ENCODE data around the gene RASL11B. TPM values are rescaled to one million over a fixed set of nuclear protein-coding genes. Genes with fewer than 3 reads are reported as not detected.
"Not testable (repeated sequence)": the region's sequence is repeated elsewhere in the genome, so short reads cannot be mapped to it uniquely, and the experiment has no call there.

Gene RASL11B
- total RNA-seq, 1 experiment from 2014 or later = 30.0 TPM

DNA sequence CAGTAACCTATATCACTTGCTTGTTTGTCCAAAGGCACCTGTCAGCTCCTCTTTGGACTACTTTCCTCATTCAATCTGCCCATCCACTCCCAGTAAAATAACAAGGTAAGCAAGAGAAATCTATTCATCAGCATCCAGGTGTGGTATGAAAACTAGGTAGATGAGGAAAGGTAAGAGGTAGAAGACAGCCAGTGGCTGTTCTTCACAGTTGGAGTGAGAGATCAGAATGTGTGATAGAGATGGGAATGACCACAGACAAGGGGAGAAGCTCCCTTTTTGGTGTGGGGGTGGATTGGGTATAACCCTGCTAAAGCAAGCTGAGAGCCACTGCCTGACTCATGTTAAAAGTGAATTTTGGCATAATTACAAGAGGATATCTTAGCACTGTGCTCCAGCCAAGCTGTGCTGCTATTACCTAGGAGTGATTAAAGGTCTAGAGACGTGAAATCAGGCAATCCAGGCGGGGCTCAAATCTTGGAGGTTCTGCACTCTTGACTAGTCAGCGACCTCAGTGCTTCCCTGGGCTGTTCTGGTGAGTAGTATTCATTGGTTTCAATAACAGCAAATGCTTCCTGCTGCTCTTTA is 28.1 kb upstream of the RASL11B start:
- Histone ChIP-seq H4K5ac (ENCODE audit: insufficient read length, low read depth, low read length) (no peak overlapping the region), H2AFZ (ENCODE audit: low read length) (no peak overlapping the region), H2BK15ac (ENCODE audit: low read depth, low read length) (no peak overlapping the region), H4K8ac (replicated peaks; ENCODE audit: insufficient read length, low read depth, low read length) (no peak overlapping the region), H2BK12ac (ENCODE audit: insufficient read length, low read depth, low read length) (no peak overlapping the region), H3K9me3 (ENCODE audit: control insufficient read depth, low read depth, low read length) (no peaks in the 10 kb centered on the region), H3K4me1 (ENCODE audit: insufficient read depth, low read length) (peaks cover 7% of the 10 kb centered on the region; the same call in 1 of the 2 replicates), H2BK20ac (ENCODE audit: low read depth, low read length, poor library complexity, severe bottlenecking) (no peak overlapping the region), H3T11ph (ENCODE audit: low read length) (no peak overlapping the region), H3K23ac (ENCODE audit: insufficient read length, low read depth, low read length) (no peak overlapping the region), H3K18ac (ENCODE audit: insufficient read length, low read depth, low read length) (no peak overlapping the region), H4K91ac (ENCODE audit: insufficient read length, low read depth, low read length) (peak overlapping the region; percentile 65), H3K56ac (ENCODE audit: insufficient read length, low read depth, low read length) (no peak overlapping the region), H3K4me2 (ENCODE audit: insufficient read depth, insufficient read length, low read length) (no peak overlapping the region), H3K79me2 (ENCODE audit: insufficient read depth, low read length) (no peaks in the 10 kb centered on the region), H2BK5ac (ENCODE audit: insufficient read length, low read length) (peak overlapping the region; percentile 0), H3K4ac (ENCODE audit: low read depth, low read length) (no peak overlapping the region), H3K9ac (ENCODE audit: extremely low read depth, insufficient read length, low read length) (no peak overlapping the region), H3K79me1 (ENCODE audit: insufficient read depth, low read depth, low read length, poor library complexity, severe bottlenecking) (no peaks in the 10 kb centered on the region), H4K20me1 (ENCODE audit: control insufficient read depth, insufficient read depth, insufficient read length) (no peaks in the 10 kb centered on the region), H3K27me3 (ENCODE audit: insufficient read depth, low read length) (no peaks in the 10 kb centered on the region), H3K23me2 (ENCODE audit: insufficient read length, low read depth, low read length, poor library complexity, severe bottlenecking) (no peaks in the 10 kb centered on the region), H3K27ac (ENCODE audit: insufficient read length, low read depth, low read length) (peak overlapping the region; percentile 46), H2BK120ac (ENCODE audit: low read depth, low read length, poor library complexity, severe bottlenecking) (no peak overlapping the region), H2AK5ac (ENCODE audit: insufficient read length, low read length) (peak overlapping the region; percentile 0), H3K14ac (ENCODE audit: insufficient read depth, low read length) (no peak overlapping the region)
- no CpG with 5 or more reads among the region's 3 CpGs for WGBS (ENCODE audit: extremely low coverage, insufficient read length, low lambda C conversion rate)
- DNase-seq = no peak
- TF ChIP-seq, protein P1, sequence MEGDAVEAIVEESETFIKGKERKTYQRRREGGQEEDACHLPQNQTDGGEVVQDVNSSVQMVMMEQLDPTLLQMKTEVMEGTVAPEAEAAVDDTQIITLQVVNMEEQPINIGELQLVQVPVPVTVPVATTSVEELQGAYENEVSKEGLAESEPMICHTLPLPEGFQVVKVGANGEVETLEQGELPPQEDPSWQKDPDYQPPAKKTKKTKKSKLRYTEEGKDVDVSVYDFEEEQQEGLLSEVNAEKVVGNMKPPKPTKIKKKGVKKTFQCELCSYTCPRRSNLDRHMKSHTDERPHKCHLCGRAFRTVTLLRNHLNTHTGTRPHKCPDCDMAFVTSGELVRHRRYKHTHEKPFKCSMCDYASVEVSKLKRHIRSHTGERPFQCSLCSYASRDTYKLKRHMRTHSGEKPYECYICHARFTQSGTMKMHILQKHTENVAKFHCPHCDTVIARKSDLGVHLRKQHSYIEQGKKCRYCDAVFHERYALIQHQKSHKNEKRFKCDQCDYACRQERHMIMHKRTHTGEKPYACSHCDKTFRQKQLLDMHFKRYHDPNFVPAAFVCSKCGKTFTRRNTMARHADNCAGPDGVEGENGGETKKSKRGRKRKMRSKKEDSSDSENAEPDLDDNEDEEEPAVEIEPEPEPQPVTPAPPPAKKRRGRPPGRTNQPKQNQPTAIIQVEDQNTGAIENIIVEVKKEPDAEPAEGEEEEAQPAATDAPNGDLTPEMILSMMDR (conservative IDR thresholded peaks at IDR 0.05) = no peak
- Mint-ChIP-seq H3K36me3 (ENCODE audit: insufficient read depth in 1 of 3, low read depth in 3 of 3) (peaks cover 0 to 9% (median 5%) of the 10 kb centered on the region in 3 experiments; a peak in 4 of 7 replicates), H3K4me3 (no peak overlapping the region), H3K27ac (peak overlapping the region; percentile 5 to 94 (median 59)), H3K4me1 (peaks cover 45 to 55% of the 10 kb centered on the region in 2 experiments), H3K9me3 (no peaks in the 10 kb centered on the region), H3K27me3 (ENCODE audit: low read depth) (no peaks in the 10 kb centered on the region)

DNA sequence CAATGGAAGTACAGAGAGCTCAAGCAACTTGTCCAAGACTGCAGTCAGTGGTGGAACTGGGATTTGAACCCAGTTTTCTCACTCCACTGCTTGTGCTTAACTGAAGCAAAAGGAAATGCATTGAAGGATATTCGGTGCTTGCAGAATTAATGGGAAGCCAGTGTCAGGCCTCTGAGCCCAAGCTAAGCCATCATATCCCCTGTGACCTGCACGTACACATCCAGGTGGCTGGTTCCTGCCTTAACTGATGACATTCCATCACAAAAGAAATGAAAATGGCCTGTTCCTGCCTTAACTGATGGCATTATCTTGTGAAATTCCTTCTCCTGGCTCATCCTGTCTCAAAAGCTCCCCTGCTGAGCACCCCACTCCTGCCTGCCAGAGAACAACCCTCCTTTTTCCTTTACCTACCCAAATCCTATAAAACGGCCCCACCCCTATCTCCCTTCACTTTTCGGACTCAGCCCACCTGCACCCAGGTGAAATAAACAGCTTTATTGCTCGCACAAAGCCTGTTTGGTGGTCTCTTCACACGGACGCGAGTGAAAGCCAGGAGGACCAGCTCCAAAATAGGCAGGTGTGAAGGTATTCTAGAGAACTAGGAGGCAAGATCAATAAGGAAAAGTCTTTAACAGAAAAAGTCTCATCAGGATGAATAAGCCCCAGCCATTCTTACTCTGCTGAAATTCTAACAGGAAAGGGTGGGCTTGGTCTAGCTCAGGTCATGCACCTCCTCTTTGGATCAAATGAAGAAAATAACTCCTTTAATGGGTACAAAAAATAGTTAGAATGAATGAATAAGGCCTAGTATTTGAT is 27.3 kb upstream of the RASL11B start:
- H2BK15ac ChIP-seq (ENCODE audit: low read depth, low read length); H4K20me1 ChIP-seq (ENCODE audit: control insufficient read depth, insufficient read depth, insufficient read length); H3K36me3 Mint-ChIP-seq (ENCODE audit: insufficient read depth in 1 of 3, low read depth in 3 of 3); H3T11ph ChIP-seq (ENCODE audit: low read length); H3K23ac ChIP-seq (ENCODE audit: insufficient read length, low read depth, low read length); H4K91ac ChIP-seq (ENCODE audit: insufficient read length, low read depth, low read length); H3K9me3 Mint-ChIP-seq; H3K4me1 ChIP-seq (ENCODE audit: insufficient read depth, low read length); H3K79me1 ChIP-seq (ENCODE audit: insufficient read depth, low read depth, low read length, poor library complexity, severe bottlenecking); H3K4ac ChIP-seq (ENCODE audit: low read depth, low read length); H2AFZ ChIP-seq (ENCODE audit: low read length); H2BK120ac ChIP-seq (ENCODE audit: low read depth, low read length, poor library complexity, severe bottlenecking); H3K9me3 ChIP-seq (ENCODE audit: control insufficient read depth, low read depth, low read length); H3K23me2 ChIP-seq (ENCODE audit: insufficient read length, low read depth, low read length, poor library complexity, severe bottlenecking); H3K14ac ChIP-seq (ENCODE audit: insufficient read depth, low read length); H2BK12ac ChIP-seq (ENCODE audit: insufficient read length, low read depth, low read length); H3K18ac ChIP-seq (ENCODE audit: insufficient read length, low read depth, low read length); H3K79me2 ChIP-seq (ENCODE audit: insufficient read depth, low read length); H3K4me3 Mint-ChIP-seq; H3K56ac ChIP-seq (ENCODE audit: insufficient read length, low read depth, low read length); H3K4me2 ChIP-seq (ENCODE audit: insufficient read depth, insufficient read length, low read length); H3K27me3 ChIP-seq (ENCODE audit: insufficient read depth, low read length); H3K9ac ChIP-seq (ENCODE audit: extremely low read depth, insufficient read length, low read length); H4K5ac ChIP-seq (ENCODE audit: insufficient read length, low read depth, low read length); H4K8ac ChIP-seq (replicated peaks; ENCODE audit: insufficient read length, low read depth, low read length); H2BK20ac ChIP-seq (ENCODE audit: low read depth, low read length, poor library complexity, severe bottlenecking); H2AK5ac ChIP-seq (ENCODE audit: insufficient read length, low read length); H3K27me3 Mint-ChIP-seq (ENCODE audit: low read depth): not testable (repeated sequence)
- peak; percentile 87 for DNase-seq
- Histone ChIP-seq H3K27ac (ENCODE audit: insufficient read length, low read depth, low read length) (peak overlapping the region; percentile 90), H2BK5ac (ENCODE audit: insufficient read length, low read length) (peak overlapping the region; percentile 0)
- Mint-ChIP-seq H3K4me1 (peaks cover 52 to 62% of the 10 kb centered on the region in 2 experiments), H3K27ac (peak overlapping the region; percentile 5 to 94 (median 94))
- no CpG with 5 or more reads among the region's 8 CpGs for WGBS (ENCODE audit: extremely low coverage, insufficient read length, low lambda C conversion rate)

Data from H9 (cell line).